Neutrophil (primary cell): ENCODE measurements around the gene ADCY10.

Experiments
- H3K27ac ChIP-seq: fragments of 200-600 bp; sonication (generic); 2 replicates; pipeline ENCODE4 v1.5.1; 2016; ENCODE audit warnings: mild to moderate bottlenecking, moderate library complexity
- H3K27me3 ChIP-seq: fragments of 200-600 bp; sonication (generic); 2 replicates; pipeline ENCODE4 v1.6.0; 2016; ENCODE audit warnings: mild to moderate bottlenecking
- H3K36me3 ChIP-seq: fragments of 200-600 bp; sonication (generic); 2 replicates; pipeline ENCODE4 v1.5.1; 2017
- H3K4me1 ChIP-seq, 2 experiments: fragments of 200-600 bp in 1 of 2; sonication (generic) in 1 of 2; 1 replicate in 1 of 2; 2 replicates in 1 of 2; pipeline versions ENCODE4 v1.5.1 to v1.6.1; 2013 to 2016; ENCODE audit warnings: low read depth in 1 of 2, low read length in 1 of 2, mild to moderate bottlenecking in 1 of 2, moderate library complexity in 1 of 2; ENCODE audit not compliant: control insufficient read depth in 1 of 2, insufficient read depth in 1 of 2
- H3K4me3 ChIP-seq, 2 experiments: fragments of 200-600 bp in 1 of 2; sonication (generic) in 1 of 2; 1 replicate in 1 of 2; 2 replicates in 1 of 2; pipeline ENCODE4 v1.5.1; 2013 to 2016; ENCODE audit warnings: low read depth in 1 of 2, low read length in 1 of 2, mild to moderate bottlenecking in 1 of 2, moderate library complexity in 1 of 2
- H3K9me3 ChIP-seq: fragments of 200-600 bp; sonication (generic); 2 replicates; pipeline ENCODE4 v1.5.1; 2016
- TF ChIP-seq, protein P1 (sequence below): fragments of 200-600 bp; sonication (generic); IDR thresholded peaks from 2 replicates; pipeline ENCODE4 v1.5.1; 2016; ENCODE audit warnings: antibody characterized with exemption

ADCY10 gene

GRCh38 chr1:167916766-167917511 is 3.0 kb upstream of the ADCY10 start:
- TF ChIP-seq, protein P1, sequence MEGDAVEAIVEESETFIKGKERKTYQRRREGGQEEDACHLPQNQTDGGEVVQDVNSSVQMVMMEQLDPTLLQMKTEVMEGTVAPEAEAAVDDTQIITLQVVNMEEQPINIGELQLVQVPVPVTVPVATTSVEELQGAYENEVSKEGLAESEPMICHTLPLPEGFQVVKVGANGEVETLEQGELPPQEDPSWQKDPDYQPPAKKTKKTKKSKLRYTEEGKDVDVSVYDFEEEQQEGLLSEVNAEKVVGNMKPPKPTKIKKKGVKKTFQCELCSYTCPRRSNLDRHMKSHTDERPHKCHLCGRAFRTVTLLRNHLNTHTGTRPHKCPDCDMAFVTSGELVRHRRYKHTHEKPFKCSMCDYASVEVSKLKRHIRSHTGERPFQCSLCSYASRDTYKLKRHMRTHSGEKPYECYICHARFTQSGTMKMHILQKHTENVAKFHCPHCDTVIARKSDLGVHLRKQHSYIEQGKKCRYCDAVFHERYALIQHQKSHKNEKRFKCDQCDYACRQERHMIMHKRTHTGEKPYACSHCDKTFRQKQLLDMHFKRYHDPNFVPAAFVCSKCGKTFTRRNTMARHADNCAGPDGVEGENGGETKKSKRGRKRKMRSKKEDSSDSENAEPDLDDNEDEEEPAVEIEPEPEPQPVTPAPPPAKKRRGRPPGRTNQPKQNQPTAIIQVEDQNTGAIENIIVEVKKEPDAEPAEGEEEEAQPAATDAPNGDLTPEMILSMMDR, result no peak
- Histone ChIP-seq H3K27ac (no peak overlapping the region), H3K9me3 (no peaks in the 10 kb centered on the region), H3K36me3 (peaks cover 30% of the 10 kb centered on the region), H3K4me1 (no peaks in the 10 kb centered on the region), H3K4me3 (no peak overlapping the region), H3K27me3 (no peaks in the 10 kb centered on the region)

DNA sequence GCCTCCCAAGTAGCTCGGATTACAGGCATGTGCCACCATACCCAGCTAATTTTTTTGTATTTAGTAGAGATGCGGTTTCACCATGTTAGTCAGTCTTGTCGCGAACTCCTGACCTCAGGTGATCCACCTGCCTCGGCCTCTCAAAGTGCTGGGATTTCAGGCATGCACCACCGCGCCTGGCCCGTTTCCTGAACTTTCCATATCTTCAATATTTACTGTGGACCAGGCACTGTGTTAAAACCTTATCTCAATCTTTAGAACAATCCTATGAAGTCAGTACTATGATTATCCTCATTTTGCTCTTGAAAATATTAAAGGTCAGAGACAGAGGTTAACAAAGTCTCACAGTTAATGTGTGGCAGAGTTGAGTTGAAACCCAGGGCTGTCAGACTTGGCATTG is 1.6 kb upstream of the ADCY10 start:
- peaks cover 30% of the 10 kb centered on the region for H3K36me3 ChIP-seq
- H3K4me1 ChIP-seq, result peaks cover 4 to 11% of the 10 kb centered on the region in 2 experiments
- no peak overlapping the region for H3K27ac ChIP-seq
- no peak overlapping the region for H3K4me3 ChIP-seq
- TF ChIP-seq, protein P1, result no peak
- H3K9me3 ChIP-seq, result no peaks in the 10 kb centered on the region
- H3K27me3 ChIP-seq, result no peaks in the 10 kb centered on the region

DNA sequence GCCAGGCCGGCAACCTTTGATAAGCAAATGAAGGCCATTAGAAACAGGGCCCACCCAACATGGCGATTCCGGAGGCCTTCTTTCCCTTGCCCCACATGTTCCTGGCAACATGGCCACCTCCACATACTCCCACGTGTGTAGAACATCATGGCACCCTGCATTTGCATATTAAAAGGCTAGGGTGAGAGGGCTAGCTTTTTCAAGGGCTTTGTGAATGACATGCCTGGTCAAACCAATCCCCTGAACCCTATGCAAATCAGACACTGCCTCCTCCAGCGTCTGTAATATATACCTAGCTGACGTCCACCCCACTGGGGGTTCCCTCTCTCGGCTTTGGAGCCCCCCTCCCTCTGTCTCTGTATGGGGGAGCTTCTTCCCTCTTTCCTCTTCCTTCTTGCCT is 1.6 kb downstream of the ADCY10 start:
- no peaks in the 10 kb centered on the region for H3K27me3 ChIP-seq
- H3K4me3 ChIP-seq, result no peak overlapping the region
- peaks cover 22% of the 10 kb centered on the region for H3K36me3 ChIP-seq
- H3K27ac ChIP-seq, result no peak overlapping the region
- TF ChIP-seq, protein P1, result no peak
- no peaks in the 10 kb centered on the region for H3K9me3 ChIP-seq
- peaks cover 14 to 31% of the 10 kb centered on the region in 2 experiments for H3K4me1 ChIP-seq

- H3K4me3 ChIP-seq, result no peak overlapping the region
- peaks cover 22 to 38% of the 10 kb centered on the region in 2 experiments for H3K4me1 ChIP-seq
- H3K27me3 ChIP-seq, result no peaks in the 10 kb centered on the region
- TF ChIP-seq, protein P1, result no peak
- peaks cover 13% of the 10 kb centered on the region for H3K36me3 ChIP-seq
- no peaks in the 10 kb centered on the region for H3K9me3 ChIP-seq
- H3K27ac ChIP-seq, result peak overlapping the region; percentile 55
These were observed 2.5 kb downstream of the ADCY10 start for GRCh38 chr1:167911413-167911812.

DNA sequence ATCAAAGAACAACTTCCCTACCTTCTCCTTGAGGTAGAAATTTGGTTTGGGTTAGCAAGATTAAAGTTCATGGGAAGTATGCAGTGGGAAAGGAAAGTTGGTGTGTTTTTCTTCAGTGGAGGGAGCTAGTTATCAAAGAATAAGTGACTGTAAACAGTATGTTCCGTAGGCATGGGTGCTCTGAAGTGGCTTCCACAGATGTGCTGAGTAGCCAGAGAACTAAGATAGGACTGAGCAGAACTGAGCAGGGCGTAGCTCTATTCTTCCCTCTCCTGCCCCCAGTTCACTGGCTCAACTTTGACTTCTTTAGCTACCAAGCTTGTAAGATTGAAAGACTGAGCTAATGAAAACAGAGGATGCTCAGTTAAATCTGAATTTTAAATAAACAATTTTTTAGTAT is 3.4 kb downstream of the ADCY10 start:
- H3K36me3 ChIP-seq, result peaks cover 4% of the 10 kb centered on the region
- peak overlapping the region; percentile 55 for H3K27ac ChIP-seq
- H3K4me1 ChIP-seq, result peaks cover 31 to 47% of the 10 kb centered on the region in 2 experiments
- no peaks in the 10 kb centered on the region for H3K9me3 ChIP-seq
- H3K27me3 ChIP-seq, result no peaks in the 10 kb centered on the region
- TF ChIP-seq, protein P1, result no peak
- H3K4me3 ChIP-seq, result no peak overlapping the region
